Suprapubic skin (tissue), 4 donors: ENCODE measurements around the gene ZNF652. TPM values are rescaled to one million over a fixed set of nuclear protein-coding genes. Genes with fewer than 3 reads are reported as not detected.

Experiments used
- DNase-seq, 2 donors: peaks; one replicate each; pipeline ENCODE4 v3.0.0-alpha.2; 2019; ENCODE audit warnings: low spot score in 2 of 2
- H3K27ac ChIP-seq: fragments of 200-600 bp; sonication (generic); one replicate; pipeline ENCODE4 v1.5.1; 2019
- H3K27me3 ChIP-seq: fragments of 200-600 bp; sonication (generic); one replicate; pipeline ENCODE4 v1.5.1; 2019
- H3K36me3 ChIP-seq: fragments of 200-600 bp; sonication (generic); one replicate; pipeline ENCODE4 v1.5.1; 2019
- H3K4me1 ChIP-seq: fragments of 200-600 bp; sonication (generic); one replicate; pipeline ENCODE4 v1.5.1; 2019
- H3K4me3 ChIP-seq: fragments of 200-600 bp; sonication (generic); one replicate; pipeline ENCODE4 v1.5.1; 2019; ENCODE audit warnings: mild to moderate bottlenecking
- H3K9me3 ChIP-seq: fragments of 200-600 bp; sonication (generic); one replicate; pipeline ENCODE4 v1.5.1; 2019
- EP300 ChIP-seq: sonication (generic); formaldehyde crosslinking; IDR thresholded peaks from one replicate; pipeline ENCODE4 v1.6.1; 2017; ENCODE audit warnings: antibody characterized with exemption
- POLR2A ChIP-seq, 2 donors: fragments of 450-650 bp; IDR thresholded peaks; one replicate each; pipeline ENCODE4 v1.6.1; 2017; ENCODE audit warnings: antibody characterized with exemption in 2 of 2, mild to moderate bottlenecking in 2 of 2, moderate library complexity in 2 of 2
- POLR2AphosphoS5 ChIP-seq, 3 donors: sonication (generic); formaldehyde crosslinking; IDR thresholded peaks; one replicate each; pipeline ENCODE4 v1.6.1; 2017; ENCODE audit warnings: antibody characterized with exemption in 3 of 3
- WGBS: methylation state at CpG from one replicate; pipeline ENCODE4 v1.1.5; 2018; 5-methylcytosine and 5-hydroxymethylcytosine counted together
- total RNA-seq, 4 donors: library from RNA; depleted of rRNA; stranded (reverse); fragments of >200 nt; gene quantifications; one replicate each; pipeline ENCODE4 v1.1.0, GENCODE V29; 2016
- TF ChIP-seq, protein P1 (sequence below), 2 donors: fragments of 200-600 bp in 1 of 2; fragments of 450-650 bp in 1 of 2; sonication (generic) in 1 of 2; IDR thresholded peaks; one replicate each; pipeline ENCODE4 v1.5.1; 2016 to 2019; ENCODE audit warnings: antibody characterized with exemption in 2 of 2, mild to moderate bottlenecking in 1 of 2, moderate library complexity in 1 of 2

Gene ZNF652
- total RNA-seq, 4 donors from 2014 or later = 76.6 to 148 (median 83.2) TPM

GRCh38 chr17:49339354-49339753, 22.7 kb downstream of the ZNF652 start:
- 89% methylated on average over 6 of the region's 6 CpGs for WGBS
- peaks cover 37% of the 10 kb centered on the region for H3K4me1 ChIP-seq

GRCh38 chr17:49338883-49339282, 23.2 kb downstream of the ZNF652 start:
- no peaks in the 10 kb centered on the region for H3K9me3 ChIP-seq
- peaks cover 41% of the 10 kb centered on the region for H3K4me1 ChIP-seq
- WGBS = 81% methylated on average over 4 of the region's 4 CpGs
- H3K27me3 ChIP-seq = no peaks in the 10 kb centered on the region
- no peak overlapping the region for H3K27ac ChIP-seq
- no peak for DNase-seq
- TF ChIP-seq POLR2AphosphoS5 (IDR thresholded peaks at IDR 0.05) = no peak
- TF ChIP-seq, protein P1, sequence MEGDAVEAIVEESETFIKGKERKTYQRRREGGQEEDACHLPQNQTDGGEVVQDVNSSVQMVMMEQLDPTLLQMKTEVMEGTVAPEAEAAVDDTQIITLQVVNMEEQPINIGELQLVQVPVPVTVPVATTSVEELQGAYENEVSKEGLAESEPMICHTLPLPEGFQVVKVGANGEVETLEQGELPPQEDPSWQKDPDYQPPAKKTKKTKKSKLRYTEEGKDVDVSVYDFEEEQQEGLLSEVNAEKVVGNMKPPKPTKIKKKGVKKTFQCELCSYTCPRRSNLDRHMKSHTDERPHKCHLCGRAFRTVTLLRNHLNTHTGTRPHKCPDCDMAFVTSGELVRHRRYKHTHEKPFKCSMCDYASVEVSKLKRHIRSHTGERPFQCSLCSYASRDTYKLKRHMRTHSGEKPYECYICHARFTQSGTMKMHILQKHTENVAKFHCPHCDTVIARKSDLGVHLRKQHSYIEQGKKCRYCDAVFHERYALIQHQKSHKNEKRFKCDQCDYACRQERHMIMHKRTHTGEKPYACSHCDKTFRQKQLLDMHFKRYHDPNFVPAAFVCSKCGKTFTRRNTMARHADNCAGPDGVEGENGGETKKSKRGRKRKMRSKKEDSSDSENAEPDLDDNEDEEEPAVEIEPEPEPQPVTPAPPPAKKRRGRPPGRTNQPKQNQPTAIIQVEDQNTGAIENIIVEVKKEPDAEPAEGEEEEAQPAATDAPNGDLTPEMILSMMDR (IDR thresholded peaks at IDR 0.05) = no peak
- TF ChIP-seq EP300 = no peak
- no peak for TF ChIP-seq POLR2A (IDR thresholded peaks at IDR 0.05)
- no peaks in the 10 kb centered on the region for H3K36me3 ChIP-seq
- no peak overlapping the region for H3K4me3 ChIP-seq

More at GRCh38 chr17:49339354-49339753, 22.7 kb downstream of the ZNF652 start:
- Histone ChIP-seq H3K27ac (no peak overlapping the region), H3K9me3 (no peaks in the 10 kb centered on the region), H3K4me3 (no peak overlapping the region), H3K36me3 (no peaks in the 10 kb centered on the region), H3K27me3 (no peaks in the 10 kb centered on the region)
- no peak for DNase-seq
- TF ChIP-seq, protein P1 (IDR thresholded peaks at IDR 0.05) = no peak
- TF ChIP-seq POLR2A (IDR thresholded peaks at IDR 0.05) (no peak), EP300 (no peak), POLR2AphosphoS5 (IDR thresholded peaks at IDR 0.05) (no peak)

DNA sequence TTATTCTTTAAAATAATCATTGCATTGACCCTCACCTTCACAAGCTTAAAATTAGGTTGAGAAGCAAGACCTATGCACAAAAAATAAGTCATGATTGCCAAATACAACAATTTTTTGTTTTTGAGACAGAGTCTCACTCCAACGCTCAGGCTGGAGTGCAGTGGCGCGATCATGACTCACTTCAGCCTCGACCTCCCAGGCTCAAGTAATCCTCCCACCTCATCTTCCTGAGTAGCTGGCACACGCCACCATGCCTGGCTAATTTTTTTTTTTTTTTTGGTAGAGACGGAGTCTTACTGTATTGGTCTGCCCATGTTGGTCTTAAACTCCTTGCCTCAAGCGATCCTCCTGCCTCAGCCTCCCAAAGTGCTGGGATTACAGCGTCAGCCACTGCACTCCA, 24.2 kb downstream of the ZNF652 start:
- no peak overlapping the region for H3K27ac ChIP-seq
- peaks cover 37% of the 10 kb centered on the region for H3K4me1 ChIP-seq
- H3K9me3 ChIP-seq = no peaks in the 10 kb centered on the region
- TF ChIP-seq EP300 = no peak
- TF ChIP-seq POLR2AphosphoS5 (IDR thresholded peaks at IDR 0.05) = no peak
- TF ChIP-seq, protein P1 (IDR thresholded peaks at IDR 0.05) = no peak
- no peak for TF ChIP-seq POLR2A (IDR thresholded peaks at IDR 0.05)
- H3K36me3 ChIP-seq = no peaks in the 10 kb centered on the region
- H3K4me3 ChIP-seq = no peak overlapping the region
- no peak for DNase-seq
- no peaks in the 10 kb centered on the region for H3K27me3 ChIP-seq
- 79% methylated on average over 8 of the region's 8 CpGs for WGBS

DNA sequence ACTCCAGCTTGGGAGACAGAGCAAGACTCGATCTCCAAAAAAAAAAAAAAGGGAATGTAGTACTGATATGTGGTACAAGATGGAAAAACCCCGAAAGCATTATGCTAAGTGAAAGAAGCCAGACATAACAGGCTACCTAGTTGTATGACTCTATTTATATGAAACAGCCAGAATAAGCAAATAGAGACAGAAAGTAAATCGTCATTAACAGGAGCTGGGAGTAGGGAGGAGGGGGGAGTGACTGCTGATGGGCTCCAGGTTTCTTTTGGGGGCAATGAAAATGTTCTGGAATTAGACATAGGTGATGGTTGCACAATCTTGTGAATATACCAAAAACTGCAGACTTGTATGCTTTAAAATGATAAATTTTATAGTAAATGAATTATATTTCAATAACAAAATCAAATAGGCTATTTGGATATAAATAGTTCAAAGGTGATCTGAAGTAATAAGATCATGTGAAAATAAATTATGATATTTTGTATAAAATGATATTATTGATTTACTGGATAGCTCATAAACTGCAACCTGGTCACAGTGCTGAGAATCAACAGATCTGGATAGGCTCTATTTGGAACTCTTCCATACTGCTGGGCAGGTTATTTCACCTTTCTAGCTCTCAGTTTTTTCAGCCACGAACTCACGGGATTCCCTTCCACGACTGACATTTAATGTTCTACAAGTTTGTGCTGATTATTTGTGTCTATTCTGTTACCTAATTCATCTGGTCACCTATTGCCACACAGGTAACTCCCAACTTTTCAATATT, 27.1 kb downstream of the ZNF652 start:
- Histone ChIP-seq H3K4me3 (no peak overlapping the region), H3K27ac (no peak overlapping the region)
- no peak for TF ChIP-seq POLR2AphosphoS5 (IDR thresholded peaks at IDR 0.05)
- TF ChIP-seq EP300 = no peak
- TF ChIP-seq, protein P1 (IDR thresholded peaks at IDR 0.05) = no peak
- no peak for TF ChIP-seq POLR2A (IDR thresholded peaks at IDR 0.05)

GRCh38 chr17:49333804-49334203, 28.2 kb downstream of the ZNF652 start:
- no peaks in the 10 kb centered on the region for H3K9me3 ChIP-seq
- H3K4me3 ChIP-seq = no peak overlapping the region
- 12% methylated on average over 1 of the region's 1 CpG for WGBS
- no peak for DNase-seq
- H3K27ac ChIP-seq = no peak overlapping the region
- no peak for TF ChIP-seq POLR2AphosphoS5 (IDR thresholded peaks at IDR 0.05)
- H3K36me3 ChIP-seq = no peaks in the 10 kb centered on the region
- no peaks in the 10 kb centered on the region for H3K27me3 ChIP-seq
- H3K4me1 ChIP-seq = peaks cover 35% of the 10 kb centered on the region

More for the DNA sequence above, 27.1 kb downstream of the ZNF652 start:
- H3K36me3 ChIP-seq = no peaks in the 10 kb centered on the region
- WGBS = 68% methylated on average over 6 of the region's 6 CpGs
- no peaks in the 10 kb centered on the region for H3K9me3 ChIP-seq
- no peak for DNase-seq
- H3K4me1 ChIP-seq = peaks cover 28% of the 10 kb centered on the region
- no peaks in the 10 kb centered on the region for H3K27me3 ChIP-seq
